KMS-11 (cell line): ENCODE measurements around the gene PRKAR1B.

Experiments
- H2AFZ ChIP-seq: fragments of 200-600 bp; sonication (generic); 2 replicates; pipeline ENCODE4 v1.6.1; 2016; ENCODE audit warnings: antibody characterized with exemption, mixed run types, low read depth
- H3K27ac ChIP-seq: fragments of 200-600 bp; sonication (generic); 2 replicates; pipeline ENCODE4 v1.6.1; 2016; ENCODE audit warnings: mild to moderate bottlenecking, mixed run types
- H3K27me3 ChIP-seq: fragments of 200-600 bp; sonication (generic); 2 replicates; pipeline ENCODE4 v1.6.1; 2017; ENCODE audit warnings: mild to moderate bottlenecking, low read depth, mixed run types, moderate library complexity; ENCODE audit not compliant: insufficient read depth
- H3K36me3 ChIP-seq: fragments of 200-600 bp; sonication (generic); 2 replicates; pipeline ENCODE4 v1.6.1; 2017; ENCODE audit warnings: mild to moderate bottlenecking, mixed run types; ENCODE audit not compliant: insufficient read depth
- H3K4me1 ChIP-seq: fragments of 200-600 bp; sonication (generic); 2 replicates; pipeline ENCODE4 v1.6.1; 2016; ENCODE audit warnings: mild to moderate bottlenecking, low read depth, mixed run types; ENCODE audit not compliant: poor library complexity, severe bottlenecking
- H3K4me2 ChIP-seq: fragments of 200-600 bp; sonication (generic); 2 replicates; pipeline ENCODE4 v1.7.0; 2016; ENCODE audit warnings: mild to moderate bottlenecking, mixed run types
- H3K4me3 ChIP-seq: fragments of 200-600 bp; sonication (generic); IDR thresholded peaks from 2 replicates; pipeline ENCODE4 v1.6.1; 2017; ENCODE audit warnings: low read depth, low read length, mixed read lengths; ENCODE audit not compliant: insufficient read depth
- H3K79me2 ChIP-seq: fragments of 200-600 bp; sonication (generic); 2 replicates; pipeline ENCODE4 v1.6.1; 2016; ENCODE audit warnings: low read depth, mixed run types; ENCODE audit not compliant: insufficient read depth
- H3K9ac ChIP-seq: fragments of 200-600 bp; sonication (generic); 2 replicates; pipeline ENCODE4 v1.6.1; 2016; ENCODE audit warnings: mild to moderate bottlenecking, mixed run types
- H4K20me1 ChIP-seq: fragments of 200-600 bp; sonication (generic); 2 replicates; pipeline ENCODE4 v1.6.1; 2016; ENCODE audit warnings: mild to moderate bottlenecking, mixed run types; ENCODE audit not compliant: insufficient read depth
- TF ChIP-seq, protein P1 (sequence below): fragments of 200-600 bp; sonication (generic); conservative IDR thresholded peaks from 2 replicates; pipeline ENCODE4 v1.6.1; 2017; ENCODE audit warnings: low read depth, mild to moderate bottlenecking, antibody characterized with exemption, low read length, moderate library complexity, mixed read lengths

The PRKAR1B gene

GRCh38 chr7:539731-540411 lies 187.2 kb downstream of the PRKAR1B start:
- Histone ChIP-seq H3K4me1 (no peaks in the 10 kb centered on the region), H3K27me3 (peaks cover 8% of the 10 kb centered on the region; the same call in 1 of the 2 replicates), H3K4me2 (no peak overlapping the region), H3K36me3 (no peaks in the 10 kb centered on the region), H3K79me2 (no peaks in the 10 kb centered on the region), H3K4me3 (no peak overlapping the region), H4K20me1 (no peaks in the 10 kb centered on the region), H3K27ac (no peak overlapping the region), H3K9ac (no peak overlapping the region), H2AFZ (no peak overlapping the region)
- TF ChIP-seq, protein P1, sequence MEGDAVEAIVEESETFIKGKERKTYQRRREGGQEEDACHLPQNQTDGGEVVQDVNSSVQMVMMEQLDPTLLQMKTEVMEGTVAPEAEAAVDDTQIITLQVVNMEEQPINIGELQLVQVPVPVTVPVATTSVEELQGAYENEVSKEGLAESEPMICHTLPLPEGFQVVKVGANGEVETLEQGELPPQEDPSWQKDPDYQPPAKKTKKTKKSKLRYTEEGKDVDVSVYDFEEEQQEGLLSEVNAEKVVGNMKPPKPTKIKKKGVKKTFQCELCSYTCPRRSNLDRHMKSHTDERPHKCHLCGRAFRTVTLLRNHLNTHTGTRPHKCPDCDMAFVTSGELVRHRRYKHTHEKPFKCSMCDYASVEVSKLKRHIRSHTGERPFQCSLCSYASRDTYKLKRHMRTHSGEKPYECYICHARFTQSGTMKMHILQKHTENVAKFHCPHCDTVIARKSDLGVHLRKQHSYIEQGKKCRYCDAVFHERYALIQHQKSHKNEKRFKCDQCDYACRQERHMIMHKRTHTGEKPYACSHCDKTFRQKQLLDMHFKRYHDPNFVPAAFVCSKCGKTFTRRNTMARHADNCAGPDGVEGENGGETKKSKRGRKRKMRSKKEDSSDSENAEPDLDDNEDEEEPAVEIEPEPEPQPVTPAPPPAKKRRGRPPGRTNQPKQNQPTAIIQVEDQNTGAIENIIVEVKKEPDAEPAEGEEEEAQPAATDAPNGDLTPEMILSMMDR: no peak

- Histone ChIP-seq H3K79me2 (no peaks in the 10 kb centered on the region), H3K4me1 (no peaks in the 10 kb centered on the region), H2AFZ (no peak overlapping the region), H4K20me1 (no peaks in the 10 kb centered on the region), H3K9ac (no peak overlapping the region), H3K4me2 (no peak overlapping the region), H3K27ac (no peak overlapping the region), H3K27me3 (peaks cover 16% of the 10 kb centered on the region; the same call in 1 of the 2 replicates), H3K4me3 (no peak overlapping the region), H3K36me3 (no peaks in the 10 kb centered on the region)
- TF ChIP-seq, protein P1: no peak
These were observed 188.1 kb downstream of the PRKAR1B start for GRCh38 chr7:538764-539685.

GRCh38 chr7:537911-538634 lies 189.0 kb downstream of the PRKAR1B start:
- TF ChIP-seq, protein P1: no peak
- Histone ChIP-seq H3K27ac (no peak overlapping the region), H3K27me3 (peaks cover 24% of the 10 kb centered on the region), H3K4me3 (no peak overlapping the region), H3K4me1 (no peaks in the 10 kb centered on the region), H4K20me1 (no peaks in the 10 kb centered on the region), H2AFZ (no peak overlapping the region), H3K36me3 (no peaks in the 10 kb centered on the region), H3K4me2 (no peak overlapping the region), H3K79me2 (no peaks in the 10 kb centered on the region), H3K9ac (no peak overlapping the region)

GRCh38 chr7:536231-536630 lies 190.8 kb downstream of the PRKAR1B start:
- H2AFZ ChIP-seq: no peak overlapping the region
- no peaks in the 10 kb centered on the region for H3K79me2 ChIP-seq
- H3K4me3 ChIP-seq: no peak overlapping the region
- peaks cover 38% of the 10 kb centered on the region for H3K27me3 ChIP-seq
- H3K27ac ChIP-seq: no peak overlapping the region
- no peaks in the 10 kb centered on the region for H3K36me3 ChIP-seq
- no peak overlapping the region for H3K9ac ChIP-seq
- no peaks in the 10 kb centered on the region for H3K4me1 ChIP-seq
- TF ChIP-seq, protein P1: no peak
- H4K20me1 ChIP-seq: no peaks in the 10 kb centered on the region
- no peak overlapping the region for H3K4me2 ChIP-seq
